ENCODE results near the gene HPS5.

DNA sequence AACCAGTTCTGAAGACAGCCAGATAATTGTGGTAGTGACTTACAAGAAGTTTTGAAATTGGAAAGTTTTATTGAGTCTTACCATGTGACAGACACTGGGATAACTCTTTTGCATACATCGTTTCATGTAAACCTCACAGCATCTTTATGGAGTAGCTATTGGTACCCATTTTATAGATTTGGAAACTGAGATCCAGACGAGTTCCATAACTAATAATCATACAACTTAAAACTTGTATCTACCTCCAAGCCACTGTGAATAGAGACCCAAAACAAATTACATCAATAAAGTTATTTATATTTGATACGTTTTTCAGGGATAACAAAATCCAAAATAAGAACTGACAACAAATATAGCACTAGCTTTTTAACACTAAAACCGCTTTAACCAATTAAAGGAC is 36.7 kb upstream of the HPS5 start:
- TF ChIP-seq POLR2A (IDR thresholded peaks at IDR 0.05; ENCODE audit: low read depth, low read length) (no peak), POLR2AphosphoS5 (IDR thresholded peaks at IDR 0.05; ENCODE audit: low read depth, low read length) (no peak), SPI1 (IDR thresholded peaks at IDR 0.05; ENCODE audit: low read depth, low read length) (no peak)

Data from GM12891 (cell line).